ENCODE measurements around the gene GPBP1. TPM values are rescaled to one million over a fixed set of nuclear protein-coding genes. Genes with fewer than 3 reads are reported as not detected.
A peak's percentile ranks its signal among the peaks of the same experiment; 100 is the strongest.

Gene GPBP1
- total and polyA plus RNA-seq, 9 of the 15 experiments (the other 6 are each of a cell fraction or from before 2014, with no cell fraction given): 31.0 to 109 (median 68.4) TPM

DNA sequence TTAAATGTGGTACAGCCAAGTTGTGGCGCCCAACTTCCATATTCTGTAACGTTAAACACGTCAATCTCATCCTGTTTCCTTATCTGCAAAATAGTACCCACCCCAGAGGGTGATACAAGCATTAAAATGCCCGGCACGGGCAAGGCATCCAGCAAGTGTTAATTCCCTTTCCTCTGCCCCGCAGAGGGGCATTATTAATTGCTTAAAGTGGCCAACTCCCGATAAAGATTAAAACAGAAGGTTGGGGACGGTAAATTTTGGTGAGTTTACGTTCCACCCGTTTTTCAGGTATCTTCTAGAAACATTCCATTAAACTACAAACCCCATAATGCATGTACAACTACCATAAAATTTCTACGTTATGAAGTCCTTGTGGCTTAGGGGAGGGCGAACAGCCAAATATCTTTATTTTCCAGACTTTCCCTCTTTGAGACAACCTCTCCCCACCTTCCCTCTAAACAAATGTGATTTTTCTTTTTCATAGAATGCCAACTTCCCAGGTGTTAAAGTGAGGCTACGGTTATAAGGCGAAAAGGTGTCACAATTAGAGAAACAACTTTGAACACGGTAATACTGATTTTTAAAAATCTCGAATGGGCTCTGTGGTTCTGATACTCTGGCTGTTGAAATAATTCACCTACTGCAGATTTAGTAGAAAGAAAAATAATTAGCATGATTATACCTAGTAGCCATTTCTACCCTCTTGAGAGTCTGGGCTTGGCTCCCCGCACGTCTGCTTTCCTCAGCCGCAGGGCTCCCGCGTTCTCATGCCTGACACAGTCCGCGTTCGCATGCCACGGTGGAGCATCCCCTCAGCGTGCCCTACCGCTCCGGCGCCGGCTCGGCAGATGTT, 1.2 kb upstream of the GPBP1 start:
- ChIA-PET CTCF (ENCODE audit: low intra/inter-chr PET ratio) (no interaction called here), POLR2A (interaction anchor here (0.7 to 1.2 kb wide), 4 partner anchors 11 to 263 kb away, joined by 3 to 5 read pairs (median 5); partner anchors contain the start of gene SETD9)
- FAIRE-seq (no peak), DNase-seq (ENCODE audit: extremely low read depth in 1 of 4, low spot score in 3 of 4) (peak in 2 of 4 experiments; percentile 23 to 26), ATAC-seq (no peak)
- Histone ChIP-seq H2AFZ (ENCODE audit: low read depth, low read length) (peak overlapping the region; percentile 78), H3K79me2 (ENCODE audit: control insufficient read depth, insufficient read depth, low read length) (peaks cover 42% of the 10 kb centered on the region), H3K4me2 (ENCODE audit: insufficient read depth, low read length) (peak overlapping the region; percentile 88), H3K4me1 (replicated peaks in 1 of 2; ENCODE audit: control insufficient read depth in 2 of 2, insufficient read depth in 2 of 2, low read length in 2 of 2) (peaks cover 6 to 10% of the 10 kb centered on the region in 2 experiments; a peak in 4 of 5 replicates), H3K36me3 (ENCODE audit: control insufficient read depth, insufficient read depth, low read length) (peaks cover 19% of the 10 kb centered on the region), H3K9me1 (ENCODE audit: control insufficient read depth, insufficient read depth, low read length) (no peaks in the 10 kb centered on the region), H4K20me1 (replicated peaks; ENCODE audit: control insufficient read depth, insufficient read depth, low read length) (peaks cover 27% of the 10 kb centered on the region; the same call in 1 of the 2 replicates), H3K9ac (ENCODE audit: insufficient read depth in 1 of 2, low read depth in 2 of 2, low read length in 2 of 2) (peak overlapping the region; percentile 97 to 100), H3K27me3 (ENCODE audit: control insufficient read depth in 2 of 2, insufficient read depth in 2 of 2, low read length in 2 of 2) (no peaks in the 10 kb centered on the region), H3K9me3 (replicated peaks; ENCODE audit: control insufficient read depth, insufficient read depth, low read depth, low read length) (no peaks in the 10 kb centered on the region), H3K4me3 (peak overlapping the region; percentile 82), H3K27ac (ENCODE audit: extremely low read depth, low read depth, low read length) (peak overlapping the region; percentile 99)
- 2% methylated on average over 31 of the region's 31 CpGs for WGBS (ENCODE audit: insufficient coverage, low coverage, missing lambda C conversion rate)
- intact Hi-C loops (cut with micrococcal nuclease): no loop called here
- in situ Hi-C loops (cut with MboI): no loop called here
- TSS peak; percentile 86 for BruUV-seq (replicated peaks)
- TF ChIP-seq GABPB2 (CRISPR knock-in tag; conservative IDR thresholded peaks at IDR 0.05) (no peak), BRD4 (IDR thresholded peaks at IDR 0.05) (no peak; the same call in 1 of the 2 replicates), ZFP30 (CRISPR knock-in tag; IDR thresholded peaks at IDR 0.05; ENCODE audit: borderline replicate concordance) (no peak), KAT7 (CRISPR knock-in tag; IDR thresholded peaks at IDR 0.05; ENCODE audit: borderline replicate concordance) (0 out of 2 replicates have a peak, but pooled peaks have one; percentile 51), MCM3 (IDR thresholded peaks at IDR 0.05) (no peak), CAMTA2 (CRISPR knock-in tag; conservative IDR thresholded peaks at IDR 0.05) (no peak), BRD9 (IDR thresholded peaks at IDR 0.05; ENCODE audit: low read depth, partially characterized antibody) (no peak), ZNF785 (CRISPR knock-in tag; IDR thresholded peaks at IDR 0.05) (no peak), FOXJ3 (CRISPR knock-in tag; IDR thresholded peaks at IDR 0.05) (no peak), KAT8 (IDR thresholded peaks at IDR 0.05; ENCODE audit: low read depth) (no peak), ZNF263 (CRISPR knock-in tag; IDR thresholded peaks at IDR 0.05; ENCODE audit: borderline replicate concordance) (no peak), DACH1 (IDR thresholded peaks at IDR 0.05; ENCODE audit: partially characterized antibody) (no peak), ZNF140 (CRISPR knock-in tag; IDR thresholded peaks at IDR 0.05) (no peak), SAFB2 (IDR thresholded peaks at IDR 0.05; ENCODE audit: borderline replicate concordance, low read depth, low read length, severe bottlenecking) (no peak), ZNF707 (CRISPR knock-in tag; conservative IDR thresholded peaks at IDR 0.05) (no peak), ZNF12 (CRISPR knock-in tag; IDR thresholded peaks at IDR 0.05) (no peak)
- TF ChIP-seq, protein P1, sequence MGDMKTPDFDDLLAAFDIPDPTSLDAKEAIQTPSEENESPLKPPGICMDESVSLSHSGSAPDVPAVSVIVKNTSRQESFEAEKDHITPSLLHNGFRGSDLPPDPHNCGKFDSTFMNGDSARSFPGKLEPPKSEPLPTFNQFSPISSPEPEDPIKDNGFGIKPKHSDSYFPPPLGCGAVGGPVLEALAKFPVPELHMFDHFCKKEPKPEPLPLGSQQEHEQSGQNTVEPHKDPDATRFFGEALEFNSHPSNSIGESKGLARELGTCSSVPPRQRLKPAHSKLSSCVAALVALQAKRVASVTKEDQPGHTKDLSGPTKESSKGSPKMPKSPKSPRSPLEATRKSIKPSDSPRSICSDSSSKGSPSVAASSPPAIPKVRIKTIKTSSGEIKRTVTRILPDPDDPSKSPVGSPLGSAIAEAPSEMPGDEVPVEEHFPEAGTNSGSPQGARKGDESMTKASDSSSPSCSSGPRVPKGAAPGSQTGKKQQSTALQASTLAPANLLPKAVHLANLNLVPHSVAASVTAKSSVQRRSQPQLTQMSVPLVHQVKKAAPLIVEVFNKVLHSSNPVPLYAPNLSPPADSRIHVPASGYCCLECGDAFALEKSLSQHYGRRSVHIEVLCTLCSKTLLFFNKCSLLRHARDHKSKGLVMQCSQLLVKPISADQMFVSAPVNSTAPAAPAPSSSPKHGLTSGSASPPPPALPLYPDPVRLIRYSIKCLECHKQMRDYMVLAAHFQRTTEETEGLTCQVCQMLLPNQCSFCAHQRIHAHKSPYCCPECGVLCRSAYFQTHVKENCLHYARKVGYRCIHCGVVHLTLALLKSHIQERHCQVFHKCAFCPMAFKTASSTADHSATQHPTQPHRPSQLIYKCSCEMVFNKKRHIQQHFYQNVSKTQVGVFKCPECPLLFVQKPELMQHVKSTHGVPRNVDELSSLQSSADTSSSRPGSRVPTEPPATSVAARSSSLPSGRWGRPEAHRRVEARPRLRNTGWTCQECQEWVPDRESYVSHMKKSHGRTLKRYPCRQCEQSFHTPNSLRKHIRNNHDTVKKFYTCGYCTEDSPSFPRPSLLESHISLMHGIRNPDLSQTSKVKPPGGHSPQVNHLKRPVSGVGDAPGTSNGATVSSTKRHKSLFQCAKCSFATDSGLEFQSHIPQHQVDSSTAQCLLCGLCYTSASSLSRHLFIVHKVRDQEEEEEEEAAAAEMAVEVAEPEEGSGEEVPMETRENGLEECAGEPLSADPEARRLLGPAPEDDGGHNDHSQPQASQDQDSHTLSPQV (IDR thresholded peaks at IDR 0.05): no peak
- TF ChIP-seq, protein P2, sequence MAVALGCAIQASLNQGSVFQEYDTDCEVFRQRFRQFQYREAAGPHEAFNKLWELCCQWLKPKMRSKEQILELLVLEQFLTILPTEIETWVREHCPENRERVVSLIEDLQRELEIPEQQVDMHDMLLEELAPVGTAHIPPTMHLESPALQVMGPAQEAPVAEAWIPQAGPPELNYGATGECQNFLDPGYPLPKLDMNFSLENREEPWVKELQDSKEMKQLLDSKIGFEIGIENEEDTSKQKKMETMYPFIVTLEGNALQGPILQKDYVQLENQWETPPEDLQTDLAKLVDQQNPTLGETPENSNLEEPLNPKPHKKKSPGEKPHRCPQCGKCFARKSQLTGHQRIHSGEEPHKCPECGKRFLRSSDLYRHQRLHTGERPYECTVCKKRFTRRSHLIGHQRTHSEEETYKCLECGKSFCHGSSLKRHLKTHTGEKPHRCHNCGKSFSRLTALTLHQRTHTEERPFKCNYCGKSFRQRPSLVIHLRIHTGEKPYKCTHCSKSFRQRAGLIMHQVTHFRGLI (CRISPR knock-in tag; IDR thresholded peaks at IDR 0.05): no peak
